HG02759 (cell line): ENCODE measurements around the gene SEC14L1.
"Not testable (repeated sequence)": the region's sequence is repeated elsewhere in the genome, so short reads cannot be mapped to it uniquely, and the experiment has no call there.

ENCODE experiments used
- ATAC-seq: cut with Tn5 transposase; IDR thresholded peaks from one replicate; pipeline ENCODE4 v1.9.1; 2021; ENCODE audit warnings: mild to moderate bottlenecking, moderate library complexity; ENCODE audit not compliant: unreplicated experiment

Gene SEC14L1

GRCh38 chr17:77115947-77116346 is 24.8 kb upstream of the SEC14L1 start:
- no peak for ATAC-seq

GRCh38 chr17:77116371-77116860 is 24.4 kb upstream of the SEC14L1 start:
- no peak for ATAC-seq

GRCh38 chr17:77117415-77117814 is 23.4 kb upstream of the SEC14L1 start:
- ATAC-seq = no peak

- no peak for ATAC-seq
Observed at GRCh38 chr17:77118251-77118928, 22.4 kb upstream of the SEC14L1 start.

- no peak for ATAC-seq
Observed at GRCh38 chr17:77119668-77120301, 21.0 kb upstream of the SEC14L1 start.

- no peak for ATAC-seq
Observed at GRCh38 chr17:77120868-77121267, 19.9 kb upstream of the SEC14L1 start.

GRCh38 chr17:77124192-77124889 is 16.4 kb upstream of the SEC14L1 start:
- no peak for ATAC-seq

- no peak for ATAC-seq
Observed at GRCh38 chr17:77125432-77125901, 15.3 kb upstream of the SEC14L1 start.

- no peak for ATAC-seq
Observed at GRCh38 chr17:77126519-77126918, 14.2 kb upstream of the SEC14L1 start.

- ATAC-seq = no peak
Observed at GRCh38 chr17:77127735-77128361, 12.9 kb upstream of the SEC14L1 start.

GRCh38 chr17:77128896-77129567 is 11.7 kb upstream of the SEC14L1 start:
- no peak for ATAC-seq

- no peak for ATAC-seq
Observed at GRCh38 chr17:77129568-77130301, 11.0 kb upstream of the SEC14L1 start.

GRCh38 chr17:77130525-77130924 is 10.2 kb upstream of the SEC14L1 start:
- no peak for ATAC-seq

- ATAC-seq = no peak
Observed at GRCh38 chr17:77131904-77132303, 8.9 kb upstream of the SEC14L1 start.

GRCh38 chr17:77132411-77133086 is 8.2 kb upstream of the SEC14L1 start:
- no peak for ATAC-seq

GRCh38 chr17:77133087-77133638 is 7.6 kb upstream of the SEC14L1 start:
- no peak for ATAC-seq

- ATAC-seq = no peak
Observed at GRCh38 chr17:77136420-77136767, 4.4 kb upstream of the SEC14L1 start.

GRCh38 chr17:77137111-77137510 is 3.7 kb upstream of the SEC14L1 start:
- no peak for ATAC-seq

- ATAC-seq = not testable (repeated sequence)
Observed at GRCh38 chr17:77137886-77138285, 2.9 kb upstream of the SEC14L1 start.
